GM19023 (cell line): Measurements from ENCODE around the gene OXER1.

ENCODE experiments used
- ATAC-seq: cut with Tn5 transposase; IDR thresholded peaks from one replicate; pipeline ENCODE4 v1.9.1; 2021; ENCODE audit warnings: mild to moderate bottlenecking, moderate library complexity; ENCODE audit not compliant: unreplicated experiment

Gene OXER1

DNA sequence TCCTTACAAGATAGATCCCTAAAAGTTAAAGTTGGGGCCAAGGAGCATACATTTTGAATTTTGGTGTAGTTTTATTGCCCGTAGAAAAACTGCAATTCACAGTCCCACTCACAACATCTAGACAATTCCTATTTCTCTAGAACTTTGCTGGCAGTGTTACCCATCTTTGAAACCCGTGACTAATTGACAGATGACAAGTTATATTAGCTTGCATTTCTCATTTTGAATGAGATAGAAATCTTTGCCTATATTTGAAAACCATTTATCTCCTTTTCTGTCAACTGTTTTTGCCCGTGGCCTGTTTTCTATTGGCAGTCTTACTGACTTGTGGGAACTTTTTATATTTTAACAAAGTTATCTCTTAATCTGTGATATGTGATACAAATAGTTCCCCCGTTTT is 50.0 kb downstream of the OXER1 start:
- no peak for ATAC-seq

DNA sequence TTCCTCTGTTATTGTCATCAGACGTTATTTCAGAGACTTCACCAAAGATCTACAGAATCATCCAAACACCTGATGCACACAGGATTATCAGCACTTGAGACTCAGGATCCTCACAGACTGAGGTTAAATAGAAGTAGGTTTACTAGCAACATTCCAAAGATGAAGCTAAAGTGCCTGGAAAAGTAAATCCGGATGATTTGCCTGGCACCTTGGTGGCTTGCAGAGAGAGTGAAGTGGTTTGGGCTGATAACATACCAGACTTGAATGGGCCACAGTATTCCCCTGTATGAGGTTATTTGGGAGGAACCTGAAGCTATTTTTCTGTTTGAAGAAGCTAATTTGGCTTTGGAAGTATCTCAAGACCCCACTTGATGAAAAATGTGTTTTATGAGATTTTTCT is 51.0 kb downstream of the OXER1 start:
- no peak for ATAC-seq
